Effector memory CD4-positive, alpha-beta T cell (primary cell): Measurements from ENCODE around the gene IKZF3.
"Not testable (repeated sequence)": the region's sequence is repeated elsewhere in the genome, so short reads cannot be mapped to it uniquely, and the experiment has no call there.

ENCODE experiments used
- DNase-seq, 3 donors: peaks; one replicate each; pipeline ENCODE4 v3.0.0-alpha.2; 2020
- H3K27ac ChIP-seq: 2 replicates; pipeline ENCODE4 v1.7.0; 2013; ENCODE audit warnings: mild to moderate bottlenecking, low read length, moderate library complexity; ENCODE audit not compliant: insufficient read depth, poor library complexity, severe bottlenecking
- H3K27me3 ChIP-seq: replicated peaks from 2 replicates; pipeline ENCODE4 v1.7.0; 2013; ENCODE audit warnings: mild to moderate bottlenecking, low read length; ENCODE audit not compliant: insufficient read depth, control insufficient read depth, poor library complexity, severe bottlenecking
- H3K36me3 ChIP-seq: 2 replicates; pipeline ENCODE4 v1.7.0; 2013; ENCODE audit warnings: mild to moderate bottlenecking, low read length, moderate library complexity; ENCODE audit not compliant: control insufficient read depth, insufficient read depth
- H3K4me1 ChIP-seq: 2 replicates; pipeline ENCODE4 v1.7.0; 2013; ENCODE audit warnings: low read length, mild to moderate bottlenecking; ENCODE audit not compliant: control insufficient read depth, insufficient read depth, poor library complexity, severe bottlenecking
- H3K4me3 ChIP-seq: 2 replicates; pipeline ENCODE4 v1.7.0; 2013; ENCODE audit warnings: low read length, low read depth, mild to moderate bottlenecking; ENCODE audit not compliant: insufficient read depth, poor library complexity, severe bottlenecking
- H3K9me3 ChIP-seq: 2 replicates; pipeline ENCODE4 v1.7.0; 2013; ENCODE audit warnings: mild to moderate bottlenecking, low read length, moderate library complexity; ENCODE audit not compliant: control insufficient read depth

The IKZF3 gene

DNA sequence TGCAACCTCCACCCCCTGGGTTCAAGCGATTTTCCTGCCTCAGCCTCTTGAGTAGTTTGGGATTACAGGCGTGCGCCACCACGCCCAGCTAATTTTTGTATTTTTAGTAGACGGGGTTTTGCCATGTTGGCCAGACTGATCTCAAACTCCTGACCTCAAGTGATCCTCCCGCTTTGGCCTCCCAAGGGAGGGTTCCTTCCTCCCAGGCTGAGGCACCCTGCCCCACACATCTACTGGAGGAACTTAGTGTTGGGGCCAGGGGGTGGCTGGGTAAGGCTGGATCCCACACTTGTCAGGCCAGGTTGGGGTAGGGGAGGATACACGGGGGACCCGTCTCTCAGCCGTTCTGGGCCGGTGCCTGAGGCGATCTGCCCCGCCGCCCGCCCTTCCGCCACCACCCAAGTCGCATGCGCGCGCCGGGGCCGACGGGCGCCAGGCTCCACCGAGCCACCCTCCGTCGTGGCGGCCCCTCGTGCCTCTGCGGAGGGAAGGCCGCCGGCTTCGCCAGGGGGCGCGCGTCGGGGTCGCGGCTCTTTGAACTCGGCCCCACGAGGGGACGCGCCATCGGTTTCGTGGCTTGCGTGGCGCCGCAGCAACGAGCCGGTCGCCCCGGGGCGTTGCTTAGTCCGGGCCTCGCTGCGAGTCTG, 110.5 kb downstream of the IKZF3 start:
- Histone ChIP-seq H3K27me3 (no peaks in the 10 kb centered on the region), H3K36me3 (no peaks in the 10 kb centered on the region), H3K4me1 (peaks cover 48% of the 10 kb centered on the region), H3K9me3 (no peaks in the 10 kb centered on the region), H3K4me3 (peak overlapping the region; percentile 58), H3K27ac (peak overlapping the region; percentile 98)
- peak in 2 of 3 donors; percentile 68 for DNase-seq

DNA sequence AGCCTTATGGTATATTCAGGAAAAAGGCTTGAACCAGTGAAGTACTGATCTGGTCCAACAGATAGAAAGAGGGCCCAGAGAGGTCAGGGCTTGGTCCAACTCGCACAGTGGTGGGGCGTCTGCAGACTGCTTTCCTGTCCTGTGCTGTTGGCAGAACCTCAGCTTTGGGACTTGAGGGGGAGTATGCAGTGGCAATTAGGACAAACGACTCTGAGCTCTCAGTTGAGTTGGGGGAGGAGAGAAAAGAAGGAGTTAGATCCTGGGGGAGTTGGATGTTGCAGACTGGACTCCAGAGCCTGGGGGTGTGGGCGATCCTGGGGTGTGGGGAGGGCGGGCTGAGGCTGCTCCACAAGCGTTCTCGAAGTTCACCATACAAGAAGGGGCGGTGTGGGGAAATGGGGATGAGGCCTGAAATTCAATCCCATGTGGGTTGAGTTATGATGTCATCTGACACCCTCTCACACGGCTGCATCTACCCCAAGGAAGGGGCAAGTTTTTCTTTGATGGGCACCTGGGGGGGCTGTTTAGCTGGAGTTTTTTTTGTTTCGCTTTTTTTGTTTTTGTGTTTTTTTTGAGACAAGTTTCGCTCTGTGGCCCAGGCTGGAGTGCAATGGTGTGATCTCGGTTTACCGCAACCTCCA, 111.8 kb downstream of the IKZF3 start:
- Histone ChIP-seq H3K36me3 (no peaks in the 10 kb centered on the region), H3K4me3 (no peak overlapping the region), H3K4me1 (peaks cover 35% of the 10 kb centered on the region), H3K27me3 (no peaks in the 10 kb centered on the region), H3K9me3 (no peaks in the 10 kb centered on the region), H3K27ac (no peak overlapping the region)
- no peak for DNase-seq

DNA sequence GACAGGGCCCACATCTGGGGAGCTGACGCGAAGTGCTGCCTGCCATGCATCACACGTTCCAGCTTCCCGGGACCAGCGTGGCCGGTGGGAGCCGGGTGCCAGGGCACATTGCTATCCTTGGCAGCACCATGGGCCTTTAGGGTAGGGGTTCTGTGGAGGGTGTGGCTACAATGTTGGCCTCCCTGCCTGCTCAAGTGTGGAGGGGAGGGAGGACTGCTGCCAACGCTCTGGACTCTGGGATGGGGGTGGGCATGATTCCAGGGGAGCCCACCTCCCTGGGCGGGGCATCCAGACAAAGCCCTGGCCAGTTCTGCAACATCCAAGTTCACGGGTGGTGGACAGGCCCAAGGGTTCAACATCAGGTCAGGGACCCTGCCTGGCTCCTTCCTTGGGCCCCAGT, 112.5 kb downstream of the IKZF3 start:
- H3K36me3 ChIP-seq = no peaks in the 10 kb centered on the region
- H3K4me1 ChIP-seq = peaks cover 28% of the 10 kb centered on the region
- no peak overlapping the region for H3K4me3 ChIP-seq
- H3K27ac ChIP-seq = no peak overlapping the region
- no peaks in the 10 kb centered on the region for H3K9me3 ChIP-seq
- no peaks in the 10 kb centered on the region for H3K27me3 ChIP-seq
- DNase-seq = no peak

DNA sequence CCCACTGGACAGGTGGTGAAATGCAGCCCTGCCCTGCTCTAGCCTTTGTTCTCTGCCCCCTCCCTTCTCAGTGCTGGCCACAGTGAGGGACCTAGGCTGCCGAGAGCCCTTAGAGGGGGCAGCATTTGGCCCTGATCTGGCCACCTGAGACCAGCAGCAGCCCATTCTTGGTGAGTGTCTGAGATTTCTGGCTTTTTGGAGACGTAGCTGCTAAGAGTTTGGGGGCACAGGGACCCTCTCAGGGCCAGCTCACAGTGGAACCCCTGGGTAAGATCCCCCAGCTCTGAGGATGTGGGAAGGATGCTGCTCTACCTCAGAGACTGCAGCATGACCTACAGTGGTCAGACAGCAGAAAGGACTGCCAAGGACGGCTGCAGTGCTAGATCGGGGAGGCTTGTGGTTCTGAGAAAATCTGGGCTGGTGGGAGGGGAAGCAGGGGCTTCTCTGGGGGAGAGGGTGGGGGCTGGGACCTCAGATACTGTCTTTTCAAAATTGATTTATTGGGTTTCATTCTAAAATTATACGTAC, 113.0 kb downstream of the IKZF3 start:
- H3K9me3 ChIP-seq = no peaks in the 10 kb centered on the region
- H3K27ac ChIP-seq = no peak overlapping the region
- H3K36me3 ChIP-seq = no peaks in the 10 kb centered on the region
- no peaks in the 10 kb centered on the region for H3K27me3 ChIP-seq
- H3K4me3 ChIP-seq = no peak overlapping the region
- H3K4me1 ChIP-seq = peaks cover 22% of the 10 kb centered on the region
- DNase-seq = no peak

DNA sequence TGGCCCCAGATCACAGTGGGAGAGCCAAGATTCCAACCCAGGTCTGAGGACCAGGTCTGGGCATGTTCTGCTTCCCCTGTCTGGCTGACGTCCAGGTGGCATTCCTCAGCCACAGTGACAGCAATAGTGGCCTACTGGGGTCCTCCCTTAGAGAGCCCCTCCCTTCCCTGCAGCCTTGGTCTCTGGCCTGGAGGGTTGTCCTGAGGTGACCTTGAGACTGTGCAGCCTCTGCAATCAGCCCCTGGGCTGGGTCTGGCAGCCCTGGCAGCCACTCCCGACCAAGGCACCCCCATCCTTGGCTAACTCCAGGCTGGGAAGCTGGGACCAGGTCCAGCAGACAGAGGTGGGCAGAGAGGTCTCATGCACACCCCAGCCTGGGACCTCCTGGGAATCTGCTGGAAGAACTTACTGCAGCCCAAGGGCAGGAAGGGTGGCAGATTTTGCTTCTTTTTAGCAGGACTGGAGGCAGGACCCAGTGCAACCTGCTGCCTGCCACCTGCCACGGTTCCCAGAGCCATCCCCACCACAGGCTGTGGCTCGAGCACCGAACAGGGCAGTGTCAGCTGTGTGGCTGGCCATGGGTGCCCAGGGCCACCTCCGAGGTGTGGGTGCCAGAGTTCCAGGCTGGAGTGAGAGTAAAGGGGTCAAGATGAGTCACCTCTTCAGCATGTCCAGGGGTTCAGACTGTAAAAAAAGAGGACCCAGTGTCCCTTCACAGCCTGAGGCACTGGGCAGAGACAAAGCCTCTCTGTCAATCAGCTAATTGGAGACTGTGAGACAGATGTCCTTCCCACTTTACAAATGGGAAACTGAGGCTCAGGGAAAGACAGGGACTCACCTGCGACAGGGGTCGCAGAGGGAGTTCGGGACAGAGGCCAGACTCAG, 113.7 kb downstream of the IKZF3 start:
- no peak overlapping the region for H3K4me3 ChIP-seq
- no peak for DNase-seq
- H3K27me3 ChIP-seq = no peaks in the 10 kb centered on the region
- no peaks in the 10 kb centered on the region for H3K36me3 ChIP-seq
- peaks cover 16% of the 10 kb centered on the region for H3K4me1 ChIP-seq
- H3K9me3 ChIP-seq = no peaks in the 10 kb centered on the region
- no peak overlapping the region for H3K27ac ChIP-seq

DNA sequence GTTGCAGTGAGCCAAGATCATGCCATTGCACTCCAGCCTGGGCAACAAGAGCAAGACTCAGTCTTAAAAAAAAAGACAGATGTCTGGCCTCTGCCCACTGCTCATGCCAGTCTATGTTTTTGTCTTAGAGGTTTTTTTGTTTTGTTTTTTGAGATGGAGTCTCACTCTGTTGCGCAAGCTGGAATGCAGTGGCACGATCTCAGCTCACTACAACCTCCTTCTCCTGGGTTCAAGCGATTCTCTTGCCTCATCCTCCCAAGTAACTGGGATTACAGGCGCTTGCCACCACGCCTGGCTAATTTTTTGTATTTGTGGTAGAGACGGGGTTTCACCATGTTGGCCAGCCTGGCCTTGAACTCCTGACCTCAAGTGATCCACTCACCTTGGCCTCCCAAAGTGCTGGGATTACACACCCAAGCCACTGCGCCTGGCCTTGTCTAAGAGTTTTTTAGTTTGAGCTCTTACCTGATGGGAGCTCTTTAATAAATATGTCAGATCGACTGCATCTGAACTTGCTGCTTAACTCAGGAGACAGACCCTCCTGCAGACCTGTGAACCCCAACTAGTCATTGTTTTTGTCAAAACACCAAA, 115.6 kb downstream of the IKZF3 start:
- not testable (repeated sequence) for DNase-seq, H3K4me1 ChIP-seq, H3K9me3 ChIP-seq, H3K4me3 ChIP-seq, H3K36me3 ChIP-seq, H3K27me3 ChIP-seq, H3K27ac ChIP-seq

DNA sequence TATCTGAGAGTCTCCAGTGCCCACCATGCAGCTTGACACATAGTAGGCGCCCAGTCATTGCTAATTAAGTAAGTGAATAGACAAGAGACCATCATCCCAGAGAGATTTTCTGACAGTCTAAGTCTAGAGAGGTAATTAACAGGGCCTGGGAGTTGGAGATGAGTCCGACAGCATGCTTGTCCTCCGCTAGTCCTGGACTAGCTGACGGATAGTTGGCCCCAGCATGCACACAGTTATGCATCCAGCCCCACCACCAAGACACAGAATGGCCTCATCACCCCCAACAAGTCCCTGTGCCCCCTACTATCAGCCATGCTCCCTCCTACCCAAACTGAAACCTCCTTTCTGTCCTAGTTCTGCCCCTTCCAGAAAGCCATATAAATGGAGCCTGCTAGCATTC, 116.4 kb downstream of the IKZF3 start:
- Histone ChIP-seq H3K27me3 (no peaks in the 10 kb centered on the region), H3K36me3 (no peaks in the 10 kb centered on the region), H3K27ac (no peak overlapping the region), H3K4me1 (no peaks in the 10 kb centered on the region), H3K4me3 (no peak overlapping the region), H3K9me3 (no peaks in the 10 kb centered on the region)
- no peak for DNase-seq

DNA sequence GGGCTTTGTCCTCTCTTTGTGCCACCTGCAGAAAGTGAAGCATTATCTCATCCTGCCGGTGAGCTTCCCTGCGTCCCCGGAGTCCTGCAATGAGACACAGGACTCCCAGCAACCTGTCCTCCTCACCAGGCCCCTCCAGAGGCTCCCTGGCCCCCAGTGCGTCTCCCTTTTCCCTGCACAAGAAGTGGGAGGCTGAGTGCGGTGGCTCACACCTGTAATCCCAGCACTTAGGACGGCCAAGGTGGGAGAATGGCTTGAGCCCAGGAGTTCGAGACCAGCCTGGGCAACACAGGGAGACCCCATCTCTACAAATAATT, 118.0 kb downstream of the IKZF3 start:
- DNase-seq = no peak
- H3K36me3 ChIP-seq = no peaks in the 10 kb centered on the region
- no peaks in the 10 kb centered on the region for H3K4me1 ChIP-seq
- no peak overlapping the region for H3K27ac ChIP-seq
- no peak overlapping the region for H3K4me3 ChIP-seq
- no peaks in the 10 kb centered on the region for H3K27me3 ChIP-seq
- no peaks in the 10 kb centered on the region for H3K9me3 ChIP-seq

DNA sequence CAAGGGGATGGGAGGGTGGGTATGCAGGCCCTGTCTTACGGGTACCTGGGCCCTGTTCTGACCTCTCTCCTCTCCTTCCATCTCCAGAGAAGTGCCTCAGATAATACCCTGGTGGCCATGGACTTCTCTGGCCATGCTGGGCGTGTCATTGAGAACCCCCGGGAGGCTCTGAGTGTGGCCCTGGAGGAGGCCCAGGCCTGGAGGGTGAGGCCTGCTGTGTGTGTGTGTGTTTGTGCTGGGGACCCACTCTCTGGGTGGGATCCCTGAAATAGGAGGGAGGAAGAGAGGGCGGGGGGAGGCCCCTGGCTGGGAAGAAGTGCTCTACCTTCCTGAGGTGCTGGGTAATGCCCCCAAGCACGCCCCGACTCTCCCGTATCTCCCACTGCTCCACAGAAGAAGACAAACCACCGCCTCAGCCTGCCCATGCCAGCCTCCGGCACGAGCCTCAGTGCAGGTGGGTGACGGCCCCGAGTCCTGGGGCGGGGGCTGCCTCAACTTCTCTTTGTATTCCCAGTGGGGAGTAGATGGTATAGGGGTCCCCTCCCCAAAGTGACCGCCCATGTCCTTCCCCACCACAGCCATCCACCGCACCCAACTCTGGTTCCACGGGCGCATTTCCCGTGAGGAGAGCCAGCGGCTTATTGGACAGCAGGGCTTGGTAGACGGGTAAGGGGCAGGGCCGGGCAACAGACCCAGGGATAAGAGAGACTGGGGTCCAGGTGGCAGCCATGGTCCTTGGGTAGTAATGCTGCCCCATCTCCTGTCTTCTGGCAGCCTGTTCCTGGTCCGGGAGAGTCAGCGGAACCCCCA, 118.6 kb downstream of the IKZF3 start:
- no peaks in the 10 kb centered on the region for H3K27me3 ChIP-seq
- no peak overlapping the region for H3K27ac ChIP-seq
- no peaks in the 10 kb centered on the region for H3K9me3 ChIP-seq
- H3K36me3 ChIP-seq = no peaks in the 10 kb centered on the region
- no peak overlapping the region for H3K4me3 ChIP-seq
- H3K4me1 ChIP-seq = no peaks in the 10 kb centered on the region
- no peak for DNase-seq
